OCI-LY1 (cell line): ENCODE data around the gene VWCE.

Source experiments
- CTCF ChIP-seq: fragments of 200-600 bp; sonication (generic), shearing (Covaris generic); IDR thresholded peaks from 2 replicates; pipeline ENCODE4 v1.5.1; 2017; ENCODE audit warnings: mild to moderate bottlenecking, antibody characterized with exemption, low read length, moderate library complexity, mixed read lengths
- EZH2 ChIP-seq: fragments of 200-600 bp; sonication (generic), shearing (Covaris generic); IDR thresholded peaks from 2 replicates; pipeline ENCODE4 v1.8.0; 2017; ENCODE audit warnings: borderline replicate concordance, mixed run types, mild to moderate bottlenecking, antibody characterized with exemption, low read length, moderate library complexity, mixed read lengths

GRCh38 chr11:61306221-61306620, 11.1 kb upstream of the VWCE start:
- TF ChIP-seq CTCF, result no peak
- no peak for TF ChIP-seq EZH2
